A172 (cell line): ENCODE results near the gene DNM2. TPM values are rescaled to one million over a fixed set of nuclear protein-coding genes. Genes with fewer than 3 reads are reported as not detected.
A peak's percentile ranks its signal among the peaks of the same experiment; 100 is the strongest.

Source experiments
- DNase-seq: peaks from one replicate; pipeline ENCODE4 v3.0.0-alpha.2; 2015; ENCODE audit warnings: low spot score
- total RNA-seq: library from RNA; depleted of rRNA; stranded (reverse); fragments of >200 nt; shearing (Covaris generic); gene quantifications from 2 replicates; pipeline ENCODE4 v1.2.3, GENCODE V29; 2014

DNM2 gene
- total RNA-seq, 1 experiment from 2014 or later: 56.0 TPM

GRCh38 chr19:10815969-10816644 is 98.2 kb downstream of the DNM2 start:
- no peak for DNase-seq

- no peak for DNase-seq
These were observed 98.8 kb downstream of the DNM2 start for GRCh38 chr19:10816691-10817090.

GRCh38 chr19:10817291-10818038 is 99.6 kb downstream of the DNM2 start:
- DNase-seq: no peak

- no peak for DNase-seq
These were observed 100.6 kb downstream of the DNM2 start for GRCh38 chr19:10818301-10819123.

- DNase-seq: no peak
These were observed 101.5 kb downstream of the DNM2 start for GRCh38 chr19:10819124-10820060.

GRCh38 chr19:10820173-10820572 is 102.3 kb downstream of the DNM2 start:
- no peak for DNase-seq

- no peak for DNase-seq
These were observed 105.8 kb downstream of the DNM2 start for GRCh38 chr19:10823690-10824089.

GRCh38 chr19:10826231-10826630 is 108.4 kb downstream of the DNM2 start:
- no peak for DNase-seq

- DNase-seq: no peak
These were observed 109.0 kb downstream of the DNM2 start for GRCh38 chr19:10826846-10827245.

- no peak for DNase-seq
These were observed 111.3 kb downstream of the DNM2 start for GRCh38 chr19:10828981-10829821.

- no peak for DNase-seq
These were observed 112.1 kb downstream of the DNM2 start for GRCh38 chr19:10829967-10830366.

GRCh38 chr19:10830370-10830769 is 112.5 kb downstream of the DNM2 start:
- DNase-seq: no peak

GRCh38 chr19:10830931-10831779 is 113.3 kb downstream of the DNM2 start:
- DNase-seq: no peak

- DNase-seq: no peak
These were observed 114.4 kb downstream of the DNM2 start for GRCh38 chr19:10831987-10832938.

- DNase-seq: no peak
These were observed 115.0 kb downstream of the DNM2 start for GRCh38 chr19:10832939-10833296.

GRCh38 chr19:10835089-10835753 is 117.3 kb downstream of the DNM2 start:
- no peak for DNase-seq

- peak; percentile 100 for DNase-seq
These were observed 118.0 kb downstream of the DNM2 start, which contains the start of gene TMED1 for GRCh38 chr19:10835754-10836478. TSS of gene TMED1 (minus strand) at chr19:10836212. CDS start at chr19:10836191, 21 bp downstream.
